Fibroblast of upper back skin (primary cell): ENCODE results near the gene SPON1.
"Not testable (repeated sequence)": the region's sequence is repeated elsewhere in the genome, so short reads cannot be mapped to it uniquely, and the experiment has no call there.

Experiments
- DNase-seq: peaks from one replicate; pipeline ENCODE4 v3.0.0-alpha.2; 2013

Gene SPON1

GRCh38 chr11:14042686-14043465 lies 80.4 kb downstream of the SPON1 start:
- DNase-seq = no peak

DNA sequence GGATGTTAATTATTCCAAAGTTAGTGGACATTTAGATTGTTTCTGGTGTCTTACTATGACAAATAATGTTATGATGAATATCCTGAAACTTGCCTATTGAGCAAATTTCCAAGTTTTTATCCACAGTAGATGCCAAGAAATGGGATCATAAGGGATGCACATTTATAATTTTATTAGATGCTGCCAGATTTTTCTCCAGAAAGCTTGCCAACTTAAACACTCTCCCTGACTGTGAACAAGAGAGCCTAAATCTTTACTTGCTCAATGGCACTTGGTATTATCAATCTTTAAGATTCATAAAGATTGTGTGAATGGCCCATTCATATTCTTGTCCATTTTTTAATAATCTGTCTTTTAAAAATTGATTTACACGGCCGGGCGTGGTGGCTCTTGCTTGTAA lies 82.4 kb downstream of the SPON1 start:
- no peak for DNase-seq

GRCh38 chr11:14045417-14045816 lies 82.9 kb downstream of the SPON1 start:
- DNase-seq = no peak

DNA sequence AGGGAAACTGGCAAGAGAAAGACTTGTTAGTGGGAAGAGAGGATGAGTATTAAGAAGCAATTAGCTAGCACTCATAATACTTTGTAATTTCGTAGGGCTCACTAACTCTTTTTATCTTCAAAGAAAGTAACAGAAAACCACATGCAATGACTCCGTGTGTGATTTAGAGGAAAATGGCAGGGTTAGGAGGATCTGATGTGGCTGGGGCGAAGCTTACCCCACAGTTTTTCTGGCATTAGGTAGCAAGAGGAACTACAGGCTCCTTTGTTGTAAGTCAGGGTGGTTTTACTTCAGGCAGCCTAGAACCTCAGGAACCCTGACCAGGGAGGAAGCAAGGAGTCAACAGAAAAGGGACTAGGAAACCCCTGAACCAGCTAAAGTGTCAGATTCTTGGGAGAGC lies 89.7 kb downstream of the SPON1 start:
- DNase-seq = no peak

- peak; percentile 95 for DNase-seq
Observed at GRCh38 chr11:14054116-14055107, 91.9 kb downstream of the SPON1 start.

DNA sequence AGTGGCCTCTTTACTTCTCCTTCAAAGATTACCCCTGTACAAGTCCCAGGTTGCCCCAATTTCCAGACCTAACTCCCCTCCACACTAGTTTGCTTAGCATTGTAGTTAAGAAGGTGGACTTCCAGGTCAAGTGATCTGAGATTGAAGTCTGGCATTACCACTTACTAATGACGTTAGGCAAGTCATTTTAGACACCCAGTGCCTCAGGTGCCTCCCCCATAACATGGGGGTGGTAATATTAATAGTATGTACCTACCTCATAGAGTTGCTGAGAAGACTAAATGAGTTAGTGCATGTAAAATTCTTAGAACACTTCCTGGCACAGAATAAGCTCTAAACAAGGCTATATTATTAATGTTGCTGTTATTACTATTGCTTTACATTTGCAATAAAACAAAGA lies 93.4 kb downstream of the SPON1 start:
- no peak for DNase-seq

DNA sequence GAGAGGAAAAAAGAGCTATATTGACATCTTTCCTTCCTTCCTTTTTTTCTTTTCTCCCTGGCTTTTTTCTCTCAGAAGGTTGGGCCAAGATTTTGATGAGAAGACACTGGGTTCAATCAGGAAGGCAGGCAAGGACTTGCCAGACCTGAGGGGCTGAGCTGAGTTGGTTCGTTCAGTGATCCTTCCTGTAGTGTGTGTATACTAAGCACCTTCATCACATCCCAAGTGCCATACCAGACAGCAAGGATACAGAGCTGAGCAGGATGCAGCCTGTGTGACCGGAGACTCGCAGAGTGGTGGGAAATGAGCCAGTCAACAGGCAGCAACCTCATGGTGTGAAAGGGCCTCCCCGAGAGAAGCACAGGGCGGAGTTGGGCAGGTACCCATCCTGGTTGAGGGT lies 95.5 kb downstream of the SPON1 start:
- no peak for DNase-seq

DNA sequence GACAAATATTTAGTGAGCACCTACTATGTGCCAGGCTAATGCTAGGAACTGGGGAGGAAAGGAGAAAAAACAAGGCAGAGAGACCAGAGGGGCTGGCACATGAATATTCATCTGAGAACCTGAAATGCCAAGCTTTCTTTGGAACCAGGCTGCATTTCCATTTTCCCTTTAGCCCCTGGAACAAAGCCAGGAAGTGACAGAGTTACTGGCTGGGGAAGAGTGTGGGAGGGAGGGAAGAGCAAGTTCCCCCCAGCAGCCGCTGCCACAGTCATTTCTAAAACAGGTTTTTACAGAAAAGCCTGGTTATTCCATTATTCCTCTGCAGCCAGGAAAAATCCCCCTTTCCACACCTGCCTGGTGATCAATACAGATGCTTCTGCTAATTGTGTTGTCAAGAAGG lies 97.0 kb downstream of the SPON1 start:
- no peak for DNase-seq

DNA sequence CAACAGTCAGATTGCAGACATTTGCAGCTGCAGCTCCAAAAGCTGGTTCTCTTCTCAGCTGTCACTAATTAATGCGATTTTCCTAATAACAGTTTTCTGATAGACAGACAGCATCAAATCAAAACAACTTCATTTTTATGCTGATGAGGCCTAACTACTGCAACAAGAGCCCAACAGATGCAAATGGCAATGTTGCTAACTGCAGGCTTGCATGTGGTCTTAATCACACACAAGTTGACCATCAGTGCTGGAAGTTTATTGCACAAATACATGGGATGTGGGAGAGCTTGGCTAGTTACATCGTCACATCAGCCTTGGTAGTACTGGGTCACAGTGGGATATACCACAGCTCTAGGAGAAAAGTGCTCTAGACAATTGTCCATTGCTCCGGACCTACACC lies 99.2 kb downstream of the SPON1 start:
- no peak for DNase-seq

DNA sequence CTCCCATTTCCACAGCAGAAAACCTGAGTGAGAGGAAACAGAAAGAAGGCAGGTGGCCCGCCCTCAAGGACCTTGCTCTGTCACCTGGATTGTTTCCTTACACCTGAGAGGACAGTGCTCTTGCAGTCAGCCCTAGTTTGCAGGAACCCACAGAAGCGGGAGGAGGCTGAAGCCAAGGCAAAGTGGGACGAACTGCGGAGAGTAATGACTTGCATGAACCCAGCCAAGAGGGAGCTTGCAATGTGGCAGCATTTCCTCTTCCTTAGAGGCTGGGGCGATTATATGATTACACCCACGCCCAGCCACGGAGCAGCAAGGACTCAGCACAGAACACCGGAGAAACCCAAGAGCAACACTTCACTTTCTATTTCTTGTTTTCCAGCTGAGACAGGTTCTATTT lies 102.6 kb downstream of the SPON1 start:
- no peak for DNase-seq

DNA sequence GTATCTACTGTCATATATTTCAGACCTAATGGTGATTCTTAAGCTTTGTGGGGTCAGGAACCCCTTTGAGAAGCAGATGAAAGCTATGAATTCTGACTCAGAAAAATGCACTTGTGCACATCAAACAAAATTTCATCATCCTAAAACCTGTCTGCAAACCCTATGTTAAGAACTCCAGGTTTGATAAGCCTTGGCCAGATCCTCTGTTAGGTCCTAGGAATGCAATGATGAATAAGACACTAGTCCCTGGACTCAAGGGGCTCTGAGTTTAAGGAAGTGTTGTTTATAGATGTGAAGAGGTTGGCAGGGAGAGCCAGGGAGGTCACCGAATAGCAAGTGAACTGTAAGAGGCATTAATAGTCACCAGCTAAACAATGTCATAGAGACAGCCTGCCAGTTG lies 103.2 kb downstream of the SPON1 start:
- DNase-seq = no peak

DNA sequence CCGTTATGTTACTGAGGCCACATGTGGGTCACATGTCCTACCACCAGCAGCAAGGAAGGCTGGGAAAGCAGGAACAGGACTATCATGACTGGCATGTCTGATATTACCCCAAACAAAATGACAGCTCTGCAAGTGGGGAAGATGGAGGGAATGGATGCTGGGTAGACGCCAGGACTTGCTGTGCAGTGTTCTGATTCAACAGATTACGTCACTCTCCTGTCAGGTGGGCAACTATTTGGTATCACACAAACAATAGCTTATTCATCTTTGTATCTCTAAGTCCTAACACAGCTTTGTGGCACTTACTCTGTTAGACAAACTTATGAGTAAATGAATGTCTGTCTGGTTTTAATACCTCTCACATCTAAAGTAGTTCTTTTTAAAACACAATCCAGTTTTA lies 105.2 kb downstream of the SPON1 start:
- DNase-seq = no peak

DNA sequence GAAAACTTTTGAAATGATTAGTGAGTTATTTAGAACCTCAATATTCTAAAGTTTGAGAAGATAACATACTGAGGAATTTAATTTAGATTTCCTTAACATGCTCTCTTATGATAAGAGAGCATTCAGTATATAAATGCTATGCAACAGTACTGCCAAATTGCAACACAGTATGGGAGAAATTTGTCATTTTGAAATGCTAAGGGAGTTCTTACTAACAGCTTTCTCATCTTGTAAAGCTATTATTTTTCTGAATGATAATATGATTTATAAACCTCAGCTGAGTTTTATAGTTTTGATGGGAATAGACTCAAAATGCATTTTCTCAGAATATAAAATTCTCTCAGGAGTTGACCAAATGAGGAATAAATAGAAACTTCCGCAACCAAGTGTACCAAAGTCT lies 108.4 kb downstream of the SPON1 start:
- peak; percentile 52 for DNase-seq

GRCh38 chr11:14073849-14074476 lies 111.4 kb downstream of the SPON1 start:
- DNase-seq = peak; percentile 96

DNA sequence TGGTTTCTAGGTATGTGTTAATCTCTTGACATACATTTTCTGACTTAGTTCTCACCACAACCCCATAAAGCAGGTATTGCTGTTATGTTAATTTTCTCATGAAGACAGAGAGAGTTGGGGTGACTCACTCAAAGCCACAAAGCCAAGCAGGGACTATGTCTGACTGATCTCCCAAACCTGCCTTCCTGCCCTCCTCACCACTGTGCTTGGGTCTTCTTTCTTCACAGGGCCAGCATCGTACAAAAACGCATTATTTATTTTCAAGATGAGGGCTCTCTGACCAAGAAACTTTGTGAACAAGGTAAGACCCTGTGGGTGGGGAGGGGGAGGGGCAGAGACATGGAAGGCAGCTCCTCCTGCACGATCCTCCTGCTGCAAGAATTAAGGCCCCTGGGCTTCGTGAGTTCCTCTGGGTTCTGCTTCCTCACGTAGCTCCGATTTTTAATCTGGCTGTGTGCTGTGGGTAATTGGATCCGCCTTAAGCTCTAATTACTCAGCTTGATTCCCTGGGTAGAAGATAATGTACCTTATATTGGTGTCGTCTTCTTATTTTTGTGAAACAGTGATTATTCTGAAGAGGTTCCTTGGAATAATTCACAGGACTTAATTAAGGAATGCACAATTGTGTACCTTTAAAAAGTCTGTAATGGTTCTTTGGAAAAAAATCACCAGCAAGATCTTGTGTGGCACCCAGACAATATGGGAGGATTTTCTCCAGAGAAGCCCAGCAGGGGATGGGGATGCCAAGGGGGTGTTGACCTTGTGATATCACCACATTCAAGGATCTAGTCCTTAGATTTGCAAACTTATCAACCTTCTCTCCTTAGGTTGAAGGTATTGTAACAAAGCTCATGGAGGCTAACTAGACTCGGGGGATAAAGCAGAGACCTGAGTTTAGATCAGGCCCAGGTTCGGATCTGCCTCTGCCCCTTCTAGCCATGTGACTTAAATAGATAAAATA lies 112.9 kb downstream of the SPON1 start:
- DNase-seq = peak; percentile 73

DNA sequence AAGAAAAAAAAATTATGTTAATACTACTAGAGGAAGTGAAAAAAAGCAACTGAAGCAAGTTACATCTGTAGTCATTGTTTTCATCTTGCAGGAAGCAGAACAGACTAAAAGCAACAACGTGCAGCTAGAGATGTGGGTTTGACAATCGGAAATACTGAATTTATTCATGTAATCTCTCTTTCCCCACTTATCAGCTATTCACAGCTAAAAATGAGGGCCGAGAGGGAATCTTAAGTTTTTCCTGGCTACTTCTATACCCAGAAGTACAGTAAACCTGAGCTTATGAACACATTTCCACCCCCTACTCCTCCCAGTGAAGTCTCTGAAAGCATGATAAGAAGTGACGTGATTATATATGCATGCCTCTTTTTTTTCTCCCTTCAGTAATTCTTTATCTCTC lies 116.5 kb downstream of the SPON1 start:
- no peak for DNase-seq

- no peak for DNase-seq
Observed at GRCh38 chr11:14079797-14080196, 117.3 kb downstream of the SPON1 start.

DNA sequence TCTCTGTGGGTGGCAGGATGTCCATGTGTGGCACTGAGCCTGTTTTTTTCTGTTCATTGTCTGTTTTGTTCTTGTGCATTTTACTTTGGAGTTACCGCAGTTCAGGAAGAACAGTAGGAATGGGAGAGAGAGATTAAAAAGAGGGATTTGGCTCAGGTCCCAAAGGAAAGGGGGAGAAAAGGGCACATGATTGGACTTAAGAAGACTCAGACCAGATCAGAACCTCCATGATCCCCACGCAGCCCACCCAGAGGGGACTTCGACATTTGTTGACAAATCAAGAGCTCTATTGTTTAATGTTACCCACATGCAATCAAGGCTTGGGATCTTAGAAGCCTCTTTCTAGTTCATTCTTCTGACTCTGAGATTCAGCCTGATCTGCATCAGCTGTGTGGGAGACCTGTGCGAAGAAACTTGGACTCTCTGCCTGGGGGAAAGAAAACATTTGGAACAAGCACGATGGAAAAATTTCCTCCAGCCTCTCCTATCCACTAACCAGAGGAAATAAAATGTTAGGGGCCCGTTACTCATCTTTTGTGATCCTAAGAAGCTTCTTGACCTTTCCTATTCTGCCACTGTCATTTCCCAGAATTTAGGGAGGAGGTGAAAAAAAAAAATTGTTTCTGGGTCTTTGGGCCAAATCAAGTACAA lies 119.2 kb downstream of the SPON1 start:
- no peak for DNase-seq

- peak; percentile 42 for DNase-seq
Observed at GRCh38 chr11:14082338-14082737, 119.8 kb downstream of the SPON1 start.

- DNase-seq = not testable (repeated sequence)
Observed at GRCh38 chr11:14088861-14089260, 126.3 kb downstream of the SPON1 start.

- no peak for DNase-seq
Observed at GRCh38 chr11:14089690-14090462, 127.4 kb downstream of the SPON1 start.
